HG03520 (cell line): ENCODE measurements around the gene TMEM123.
A peak's percentile ranks its signal among the peaks of the same experiment; 100 is the strongest.
"Not testable (repeated sequence)": the region's sequence is repeated elsewhere in the genome, so short reads cannot be mapped to it uniquely, and the experiment has no call there.

Experiments
- ATAC-seq: cut with Tn5 transposase; IDR thresholded peaks from one replicate; pipeline ENCODE4 v1.9.1; 2021; ENCODE audit warnings: mild to moderate bottlenecking, moderate library complexity; ENCODE audit not compliant: unreplicated experiment

TMEM123 gene

DNA sequence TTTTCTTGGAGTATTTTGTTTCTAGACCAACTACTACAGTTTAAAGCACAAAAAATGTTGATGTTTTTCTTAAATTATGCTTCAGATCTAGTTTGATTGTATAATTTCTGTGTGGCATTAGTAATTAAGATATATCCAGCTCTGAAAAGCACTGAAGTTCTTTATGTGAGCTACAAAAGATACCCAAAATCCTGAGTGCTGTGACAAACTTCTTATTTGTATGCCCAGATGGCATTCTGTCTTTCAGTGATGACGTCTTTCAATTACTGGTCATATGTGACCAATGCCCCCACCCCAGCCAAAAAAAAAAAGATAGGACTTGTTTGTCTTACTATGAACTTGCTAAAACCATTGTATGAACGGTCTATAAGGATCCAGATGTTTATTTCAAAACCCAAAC lies 54.3 kb downstream of the TMEM123 start:
- no peak for ATAC-seq

DNA sequence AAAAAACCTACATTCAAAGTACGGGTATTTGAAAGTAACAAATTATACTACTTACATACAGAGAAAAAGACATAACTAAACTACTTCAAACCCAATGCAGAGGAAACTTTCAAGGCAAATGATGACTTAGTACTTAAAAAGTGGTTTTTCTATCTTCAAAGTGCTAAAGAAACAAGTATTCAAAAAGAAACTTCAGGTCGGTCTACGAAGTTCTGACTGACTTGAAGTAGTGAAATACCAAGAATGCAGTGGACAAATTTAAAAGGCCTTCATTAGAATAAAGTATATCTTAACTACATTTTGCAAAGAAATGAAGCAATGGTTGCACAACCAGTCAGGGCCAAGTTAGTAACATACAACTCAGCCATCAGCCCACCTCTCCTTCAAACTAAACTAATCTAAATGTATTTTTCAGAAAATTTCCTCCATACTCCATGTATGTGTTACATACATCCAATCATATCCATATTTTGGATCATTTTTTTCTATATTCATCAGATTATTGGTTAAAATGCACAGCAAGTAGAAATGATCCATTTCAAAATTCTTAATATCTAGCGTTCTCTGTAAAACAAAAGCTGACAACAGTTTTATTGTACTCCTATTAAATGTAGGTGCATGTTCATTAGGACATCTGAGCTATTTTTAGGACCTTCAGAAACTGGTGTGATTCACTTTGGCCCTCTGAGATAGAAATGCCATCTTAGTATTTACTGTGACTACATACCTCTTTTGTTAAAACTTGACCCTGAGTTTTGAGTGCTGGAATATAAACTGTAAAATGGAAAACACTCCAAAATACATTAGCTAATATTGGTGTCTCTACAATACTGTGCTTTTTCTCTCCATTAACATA lies 55.6 kb downstream of the TMEM123 start:
- ATAC-seq = no peak

DNA sequence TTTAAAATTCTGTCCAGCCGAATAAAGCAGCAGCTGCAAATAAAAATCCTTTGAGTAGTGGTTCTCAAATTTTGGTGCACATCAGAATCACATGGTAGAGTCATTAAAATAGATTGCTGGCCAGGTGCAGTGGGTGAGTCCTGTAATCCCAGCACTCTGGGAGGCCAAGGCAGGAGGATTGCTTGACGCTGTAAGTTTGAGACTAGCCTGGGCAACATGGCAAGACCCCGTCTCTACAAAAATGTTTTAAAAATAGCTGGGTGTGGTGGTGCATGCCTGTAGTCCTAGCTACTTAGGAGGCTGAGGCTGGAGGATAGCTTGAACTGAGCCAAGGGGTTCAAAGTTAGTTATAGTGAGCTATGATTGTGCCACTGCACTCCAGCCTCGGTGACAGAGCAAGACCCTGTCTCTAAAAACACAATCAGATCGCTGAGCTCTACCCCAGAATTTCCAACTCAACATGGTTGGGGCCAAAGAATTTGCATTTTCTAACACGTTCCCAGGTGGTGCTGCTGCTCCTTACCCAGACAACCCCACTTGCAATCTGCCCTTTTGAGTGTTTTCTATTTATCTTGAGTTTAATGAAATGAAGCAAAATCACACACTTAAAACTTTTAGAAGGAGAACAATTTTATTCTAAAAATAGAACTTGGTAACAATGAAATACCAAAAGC lies 56.7 kb downstream of the TMEM123 start:
- no peak for ATAC-seq

DNA sequence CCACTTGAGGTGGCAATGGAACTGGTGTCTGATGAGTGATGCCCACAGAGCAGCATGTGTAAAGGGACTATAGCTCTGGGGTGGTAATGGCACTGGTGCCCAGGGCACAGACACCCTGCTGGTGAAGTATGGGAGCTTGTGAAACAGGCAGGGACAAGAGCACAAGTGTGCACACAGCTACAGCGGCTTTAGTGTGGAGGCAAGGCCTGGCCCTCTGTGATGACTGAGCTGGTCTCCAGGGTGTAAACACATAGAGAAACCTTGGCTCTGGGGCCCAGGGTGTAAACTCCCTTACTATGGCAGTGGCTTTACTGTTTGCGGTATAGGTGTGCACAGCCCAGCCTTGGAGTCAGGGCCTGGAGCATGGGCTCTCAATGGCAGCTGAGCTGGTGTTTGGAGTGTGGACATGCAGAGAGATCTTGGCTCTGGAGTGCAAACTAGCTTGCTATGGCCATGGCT lies 59.3 kb downstream of the TMEM123 start:
- no peak for ATAC-seq

DNA sequence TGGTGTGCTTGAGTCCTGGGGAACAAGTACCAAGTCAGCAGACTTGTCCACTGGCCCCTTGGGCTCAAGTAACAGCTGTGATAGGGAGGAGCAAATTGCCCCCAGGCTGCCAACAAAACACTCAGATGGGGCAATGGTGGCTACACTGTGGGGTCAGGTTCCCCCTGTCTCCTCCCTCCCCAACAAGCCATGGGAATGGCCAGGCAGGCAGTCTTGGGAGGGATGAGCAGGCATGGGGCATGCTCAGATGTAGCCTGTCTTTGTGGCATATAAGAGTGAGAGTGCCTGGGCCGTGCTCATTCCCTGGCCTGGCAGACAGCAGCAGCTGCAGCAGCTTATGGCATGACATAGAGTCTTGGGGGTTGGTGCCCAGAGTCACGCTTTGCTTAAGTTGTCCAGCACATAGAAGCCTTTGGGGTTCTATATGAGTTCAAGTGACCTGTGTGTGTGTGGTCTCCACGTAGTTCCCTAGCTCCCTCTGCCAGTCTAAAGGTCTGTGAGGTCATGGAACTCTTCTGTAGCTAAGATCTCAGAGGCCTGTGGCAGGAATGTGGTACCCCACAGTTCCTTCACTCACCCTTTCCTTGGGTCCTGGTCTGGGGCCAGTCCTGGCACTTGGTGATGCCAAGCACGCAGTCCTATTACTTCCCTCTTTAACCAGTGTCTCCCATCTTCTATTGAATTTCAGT lies 60.9 kb downstream of the TMEM123 start:
- ATAC-seq = no peak

DNA sequence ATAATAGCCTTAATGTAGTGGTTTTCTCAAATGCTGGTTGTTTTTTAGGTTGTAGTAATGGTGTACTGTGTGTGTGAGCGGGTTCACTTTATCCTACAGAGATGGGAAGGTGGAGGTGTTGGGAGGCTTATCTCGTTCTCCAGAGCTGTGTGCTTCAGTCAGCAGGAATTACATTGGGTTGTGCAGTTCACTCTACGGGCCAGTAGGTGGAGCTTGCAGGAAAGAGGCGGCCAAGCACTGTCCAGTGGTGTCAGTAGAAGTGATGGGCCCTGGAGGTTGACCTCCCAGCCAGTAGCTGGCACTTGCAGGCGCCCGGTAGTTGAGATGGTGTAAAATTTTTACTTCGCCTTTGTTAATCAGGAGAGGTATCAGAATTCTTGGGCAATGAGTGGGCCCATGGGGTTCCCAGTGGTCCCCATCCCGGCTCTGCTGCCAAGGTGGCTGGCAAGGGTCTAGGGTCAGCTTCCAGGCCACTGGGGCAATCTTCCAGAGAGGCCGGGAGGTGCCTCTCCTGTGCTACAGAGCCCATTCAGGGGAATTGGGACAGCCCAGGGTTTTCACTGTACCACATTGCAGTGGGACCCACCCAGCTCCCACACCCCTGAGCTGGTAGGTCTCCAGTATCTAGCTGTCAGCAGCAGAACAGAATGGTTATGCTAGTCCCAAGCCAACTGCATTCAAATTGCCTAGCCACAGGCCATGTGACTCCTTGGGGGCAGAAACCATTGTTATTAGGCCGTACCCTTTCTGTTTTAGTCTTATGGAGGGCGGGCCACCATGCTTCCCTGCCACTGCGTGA lies 61.7 kb downstream of the TMEM123 start:
- peak; percentile 88 for ATAC-seq

DNA sequence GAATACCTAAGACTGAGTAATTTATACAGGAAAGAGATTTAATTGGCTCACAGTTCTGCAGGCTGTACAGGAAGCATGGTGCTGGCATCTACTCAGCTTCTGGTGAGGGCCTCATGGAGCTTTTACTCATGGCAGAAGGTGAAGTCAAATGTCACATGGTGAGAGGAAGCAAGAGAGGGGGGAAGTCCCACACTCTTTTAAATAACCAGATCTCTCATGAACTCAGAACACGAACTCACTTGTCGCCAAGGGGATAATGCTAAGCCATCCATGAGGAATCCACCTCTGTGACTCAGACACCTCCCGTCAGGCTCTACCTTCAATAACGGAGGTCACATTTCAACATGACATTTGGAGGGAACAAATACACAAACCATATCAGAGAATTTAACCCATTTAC lies 63.3 kb downstream of the TMEM123 start:
- no peak for ATAC-seq

DNA sequence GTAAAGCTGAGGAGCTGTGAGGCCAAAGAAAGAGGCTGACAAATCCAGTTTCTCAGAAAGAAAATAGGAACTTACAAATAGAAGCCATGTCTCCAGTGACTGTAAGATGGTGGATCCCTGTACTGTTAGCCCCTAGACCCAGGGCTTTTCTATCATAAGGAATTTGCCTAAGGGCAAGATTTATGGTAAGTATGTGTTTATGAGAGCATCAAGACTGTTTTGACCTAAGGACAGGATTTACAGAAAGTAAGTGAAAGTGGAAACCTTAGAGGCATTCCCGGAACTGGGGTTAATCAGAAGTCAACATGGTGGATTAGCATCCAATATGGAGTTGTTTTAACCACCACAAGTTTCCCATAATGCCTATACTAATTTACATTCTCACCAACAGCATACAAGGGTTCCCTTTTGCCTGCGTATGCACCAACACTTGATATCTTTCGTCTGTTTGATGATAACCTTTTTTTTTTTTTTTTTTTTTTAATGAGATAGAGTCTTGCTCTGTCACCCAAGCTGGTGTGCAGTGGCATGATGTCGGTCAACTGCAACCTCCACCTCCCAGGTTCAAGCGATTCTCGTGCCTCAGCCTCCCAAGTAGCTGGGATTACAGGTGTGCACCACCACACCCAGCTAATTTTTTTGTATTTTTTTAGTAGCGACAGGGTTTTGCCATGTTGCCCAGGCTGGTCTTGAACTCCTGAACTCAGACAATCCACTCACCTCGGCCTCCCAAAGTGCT lies 65.4 kb downstream of the TMEM123 start:
- no peak for ATAC-seq

DNA sequence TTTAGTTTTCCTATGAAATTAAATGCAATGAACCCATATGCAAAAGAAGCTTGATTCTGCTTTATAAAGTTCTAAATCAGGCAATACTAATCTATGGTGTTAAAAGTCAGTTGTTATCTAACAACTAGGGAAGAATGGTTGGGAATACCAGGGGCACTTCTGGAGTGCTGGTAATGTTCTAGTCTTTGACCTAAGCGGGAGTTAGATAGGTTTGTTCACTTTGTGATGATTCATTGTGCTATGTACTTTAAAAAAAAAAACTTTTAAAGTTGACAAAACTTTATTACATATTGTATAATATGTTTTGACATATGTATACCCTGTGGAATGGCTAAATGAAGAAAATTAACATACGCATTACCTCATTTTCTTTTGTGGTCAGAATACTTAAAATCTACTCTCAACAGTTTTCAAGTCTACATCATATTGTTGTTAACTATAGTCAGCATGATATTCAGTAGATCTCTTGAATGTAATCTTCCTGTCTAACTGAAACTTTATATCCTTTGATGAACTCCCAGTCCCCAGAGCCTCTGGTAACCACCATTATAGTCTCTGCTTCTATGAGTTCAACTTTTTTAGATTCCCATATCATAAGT lies 66.3 kb downstream of the TMEM123 start:
- ATAC-seq = no peak

DNA sequence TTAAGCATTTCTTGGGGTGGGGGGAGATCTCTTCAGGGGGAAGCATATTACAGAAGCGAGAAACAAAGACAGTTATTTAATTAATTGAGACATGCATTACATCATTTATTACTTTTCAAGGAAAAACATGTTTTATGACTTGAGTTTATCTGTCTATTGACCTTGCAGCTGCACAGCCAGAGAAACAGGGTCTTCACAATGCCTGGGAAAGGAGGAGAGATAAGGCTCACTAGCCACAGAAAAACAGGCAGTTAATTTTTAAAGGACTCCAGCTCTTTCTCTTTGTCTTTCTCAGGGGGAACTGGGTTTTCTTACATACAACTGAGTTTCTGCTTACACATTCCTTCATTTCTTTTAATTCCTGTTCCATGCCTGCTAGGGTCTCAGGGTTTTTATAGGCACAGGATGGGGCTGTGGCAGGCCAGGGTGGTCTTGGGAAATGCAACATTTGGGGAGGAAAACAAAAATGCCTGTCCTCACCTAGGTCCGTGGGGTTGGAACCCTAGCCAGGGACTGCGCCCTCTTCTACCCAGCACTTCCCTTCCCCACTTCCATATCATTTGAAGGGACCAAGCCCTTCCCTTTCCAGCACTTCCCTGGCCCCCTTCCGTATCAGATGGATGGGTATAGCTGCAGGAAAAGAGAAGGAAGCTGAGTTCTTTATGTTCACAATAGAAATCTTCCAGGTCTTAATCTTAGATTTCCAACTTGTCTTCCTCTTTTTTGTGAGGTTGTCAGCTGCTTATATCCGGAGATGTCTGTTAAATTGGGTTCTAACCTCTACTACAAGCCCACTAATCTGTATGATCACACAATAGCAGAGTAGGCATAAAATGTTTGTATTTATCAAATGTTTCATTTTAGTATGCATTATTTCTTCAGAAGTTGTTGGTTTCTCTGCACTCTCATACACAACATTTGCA lies 67.2 kb downstream of the TMEM123 start:
- ATAC-seq = no peak

DNA sequence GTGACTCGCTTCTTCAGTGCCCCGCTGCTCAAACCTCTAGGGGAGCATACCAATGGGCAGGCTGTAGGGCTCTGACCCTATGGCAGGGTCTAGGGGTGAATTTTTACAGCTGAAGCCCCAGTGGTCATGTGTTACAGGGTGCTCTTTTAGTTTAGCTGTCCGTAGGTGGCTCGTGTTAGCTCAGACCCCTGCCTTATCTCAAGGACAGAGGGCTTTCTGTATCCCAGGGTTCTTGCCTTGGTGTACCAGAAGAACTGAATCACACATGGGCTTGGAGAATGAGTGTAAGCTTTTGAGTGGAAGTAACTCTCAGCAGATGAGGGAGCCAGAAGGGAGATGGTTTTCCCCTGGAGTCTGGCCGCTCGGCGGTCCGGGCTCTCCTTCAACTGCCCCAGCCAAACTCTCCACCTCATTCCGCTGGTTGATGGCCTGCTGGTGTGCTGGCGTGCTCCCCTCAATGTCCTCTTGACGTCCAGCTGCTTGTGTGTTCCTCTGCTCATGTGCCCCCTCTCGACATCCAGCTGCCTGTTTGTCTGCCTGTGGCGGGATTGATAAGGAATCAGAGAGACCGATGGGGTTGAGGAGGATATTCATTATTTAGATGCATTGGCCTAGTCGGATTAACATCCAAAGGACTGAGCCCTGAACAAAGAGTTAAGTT lies 68.0 kb downstream of the TMEM123 start:
- no peak for ATAC-seq

DNA sequence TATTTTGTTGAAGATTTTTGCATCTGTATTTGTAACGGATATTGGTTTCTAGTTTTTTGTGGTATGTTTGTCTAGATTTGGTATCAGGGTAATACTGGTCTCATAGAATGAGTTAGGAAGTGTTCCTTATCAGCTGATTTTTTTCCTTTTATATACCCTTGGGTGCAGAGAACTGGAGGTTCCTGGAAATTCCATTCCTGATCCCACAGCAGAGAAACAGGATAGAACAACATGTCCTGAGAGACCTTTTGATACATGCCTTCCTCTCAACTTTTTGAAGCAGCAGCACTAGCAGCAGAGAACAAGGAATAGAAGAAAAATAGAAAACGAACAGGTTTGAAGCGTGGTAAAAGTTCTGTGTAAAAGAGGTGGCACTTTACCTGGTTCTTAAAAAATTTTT lies 68.7 kb downstream of the TMEM123 start:
- no peak for ATAC-seq

DNA sequence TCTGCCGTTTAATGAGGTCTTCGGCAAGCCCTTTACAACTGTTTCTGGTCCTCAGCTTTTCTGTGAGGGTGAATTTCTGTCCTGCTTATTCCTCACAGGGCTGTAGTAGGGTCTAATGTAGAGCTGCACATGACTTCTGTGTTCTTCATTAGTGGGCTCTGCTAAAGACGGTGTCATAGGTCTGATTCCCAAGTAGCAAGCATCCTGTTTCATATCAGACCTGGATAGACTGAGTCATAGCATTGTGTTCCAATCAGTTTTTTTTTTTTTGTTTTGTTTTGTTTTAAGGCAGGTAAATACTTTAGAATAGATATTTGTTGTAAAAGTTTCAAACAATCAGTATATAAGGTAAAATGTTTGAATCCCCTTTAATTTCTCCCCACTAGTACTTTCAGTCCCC lies 70.2 kb downstream of the TMEM123 start:
- no peak for ATAC-seq

DNA sequence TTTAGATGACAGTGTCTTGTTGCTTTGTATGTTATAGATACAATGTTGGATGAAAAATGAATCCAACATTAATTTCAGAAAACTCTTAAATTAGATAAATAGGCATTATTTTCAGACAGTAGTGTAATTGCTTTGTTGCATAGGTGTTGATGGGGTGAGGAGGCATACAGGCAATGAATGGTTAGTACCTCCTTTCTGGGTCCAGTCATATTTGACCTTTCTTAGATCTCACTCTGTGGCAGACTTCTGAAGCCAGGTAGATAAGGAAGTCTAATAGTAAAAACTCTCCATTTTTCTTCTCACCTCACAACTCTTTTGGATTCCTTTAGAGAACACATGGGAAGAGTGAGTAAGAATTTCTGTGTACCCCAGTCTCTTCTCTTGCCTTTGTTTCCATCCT lies 73.7 kb downstream of the TMEM123 start:
- ATAC-seq = no peak

DNA sequence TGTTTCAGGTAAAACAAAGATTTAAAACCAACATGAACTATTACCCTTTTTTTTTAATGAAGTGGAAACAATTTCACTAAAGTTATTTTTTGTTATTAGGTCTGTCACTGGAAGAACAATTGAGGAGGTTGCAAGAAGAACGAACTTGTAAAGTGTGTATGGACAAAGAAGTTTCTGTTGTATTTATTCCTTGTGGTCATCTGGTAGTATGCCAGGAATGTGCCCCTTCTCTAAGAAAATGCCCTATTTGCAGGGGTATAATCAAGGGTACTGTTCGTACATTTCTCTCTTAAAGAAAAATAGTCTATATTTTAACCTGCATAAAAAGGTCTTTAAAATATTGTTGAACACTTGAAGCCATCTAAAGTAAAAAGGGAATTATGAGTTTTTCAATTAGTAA lies 74.7 kb downstream of the TMEM123 start:
- ATAC-seq = no peak

DNA sequence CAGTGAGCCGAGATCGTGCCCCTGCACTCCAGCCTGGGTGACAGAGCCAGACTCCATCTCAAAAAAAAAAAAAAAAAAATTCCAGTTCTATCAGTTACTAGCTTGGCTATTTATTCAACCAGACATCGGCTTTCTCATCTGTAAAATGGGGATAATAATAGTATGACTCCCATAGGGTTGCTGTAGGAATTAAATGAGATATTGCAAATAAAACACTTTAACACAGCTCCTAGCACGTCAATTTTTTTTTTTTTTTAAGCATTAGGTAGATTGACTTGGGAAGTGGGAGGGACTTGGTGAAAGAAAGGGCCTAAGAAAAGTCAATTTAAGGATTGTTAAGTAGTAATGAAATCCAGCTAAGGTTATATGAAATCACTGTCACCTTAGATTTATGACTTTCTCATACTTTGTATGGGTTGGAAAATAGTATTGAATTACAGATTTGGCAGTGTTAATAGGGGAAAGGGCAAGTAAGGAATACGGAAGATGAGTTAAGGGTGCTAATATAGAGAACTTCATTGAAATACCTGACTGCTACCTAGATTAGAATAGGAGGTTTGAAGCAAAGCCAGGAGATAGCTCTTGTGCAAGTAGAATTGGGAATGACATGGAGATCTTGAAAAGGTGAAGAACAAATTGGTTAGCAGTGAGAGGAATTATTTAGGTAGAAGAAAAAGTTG lies 76.7 kb downstream of the TMEM123 start:
- no peak for ATAC-seq

DNA sequence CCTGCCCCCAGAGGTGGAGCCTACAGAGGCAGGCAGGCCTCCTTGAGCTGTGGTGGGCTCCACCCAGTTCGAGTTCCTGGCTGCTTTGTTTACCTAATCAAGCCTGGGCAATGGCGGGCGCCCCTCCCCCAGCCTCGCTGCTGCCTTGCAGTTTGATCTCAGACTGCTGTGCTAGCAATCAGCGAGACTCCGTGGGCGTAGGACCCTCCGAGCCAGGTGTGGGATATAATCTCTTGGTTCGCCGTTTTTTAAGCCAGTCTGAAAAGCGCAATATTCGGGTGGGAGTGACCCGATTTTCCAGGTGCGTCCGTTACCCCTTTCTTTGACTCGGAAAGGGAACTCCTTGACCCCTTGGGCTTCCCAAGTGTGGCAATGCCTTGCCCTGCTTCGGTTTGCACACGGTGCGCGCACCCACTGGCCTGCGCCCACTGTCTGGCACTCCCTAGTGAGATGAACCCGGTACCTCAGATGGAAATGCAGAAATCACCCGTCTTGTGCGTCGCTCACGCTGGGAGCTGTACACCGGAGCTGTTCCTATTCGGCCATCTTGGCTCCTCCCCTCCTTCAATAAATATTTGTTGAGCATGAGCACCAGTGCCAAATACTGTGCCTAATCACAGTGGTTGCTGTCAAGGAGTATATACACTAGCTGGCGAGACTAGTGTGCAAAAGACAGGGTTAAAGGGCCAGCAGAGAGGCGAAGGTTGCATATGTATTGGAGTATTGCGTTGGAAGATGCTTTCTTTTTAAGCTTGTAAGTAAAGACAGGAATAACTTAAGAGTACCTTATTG lies 77.7 kb downstream of the TMEM123 start:
- ATAC-seq = not testable (repeated sequence)
